WTC11 (cell line): ENCODE measurements around the gene LIN9.

Experiments
- CTCF ChIP-seq: fragments of 200-600 bp; IDR thresholded peaks from 2 replicates; pipeline ENCODE4 v1.8.0; 2022; ENCODE audit warnings: antibody characterized with exemption
- NFE2L1 ChIP-seq: sonication (generic); formaldehyde crosslinking; IDR thresholded peaks from 2 replicates; pipeline ENCODE4 v1.8.1; 2023; ENCODE audit warnings: missing genetic modification reagents
- RELA ChIP-seq: sonication (generic); formaldehyde crosslinking; IDR thresholded peaks from 2 replicates; pipeline ENCODE4 v1.8.1; 2022; ENCODE audit warnings: missing genetic modification reagents, mild to moderate bottlenecking, borderline replicate concordance
- TEAD4 ChIP-seq: sonication (generic); formaldehyde crosslinking; IDR thresholded peaks from 2 replicates; pipeline ENCODE4 v1.8.0; 2022; ENCODE audit warnings: mild to moderate bottlenecking, missing genetic modification reagents
- ZNF425 ChIP-seq: fragments of 250-450 bp; sonication (Bioruptor Pico); conservative IDR thresholded peaks from 2 replicates; pipeline ENCODE4 v1.9.0; 2021; ENCODE audit warnings: mild to moderate bottlenecking

- TF ChIP-seq NFE2L1 (CRISPR knock-in tag) (no peak), ZNF425 (no peak), CTCF (no peak), TEAD4 (CRISPR knock-in tag) (no peak), RELA (CRISPR knock-in tag) (no peak)
These were observed 12.1 kb downstream of the LIN9 start for GRCh38 chr1:226296911-226297310.
